ENCODE results near the gene OSBP2.

GRCh38 chr22:30867746-30868662 is 173.3 kb downstream of the OSBP2 start:
- TF ChIP-seq CTCF (IDR thresholded peaks at IDR 0.05) (no peak), POLR2A (IDR thresholded peaks at IDR 0.05) (no peak)
